Right forelimb (tissue), 1 donor: Measurements from ENCODE around the gene HHIP.

ENCODE experiments used
- DNase-seq: peaks from one replicate; pipeline ENCODE4 v3.0.0-alpha.2; 2018

The HHIP gene

DNA sequence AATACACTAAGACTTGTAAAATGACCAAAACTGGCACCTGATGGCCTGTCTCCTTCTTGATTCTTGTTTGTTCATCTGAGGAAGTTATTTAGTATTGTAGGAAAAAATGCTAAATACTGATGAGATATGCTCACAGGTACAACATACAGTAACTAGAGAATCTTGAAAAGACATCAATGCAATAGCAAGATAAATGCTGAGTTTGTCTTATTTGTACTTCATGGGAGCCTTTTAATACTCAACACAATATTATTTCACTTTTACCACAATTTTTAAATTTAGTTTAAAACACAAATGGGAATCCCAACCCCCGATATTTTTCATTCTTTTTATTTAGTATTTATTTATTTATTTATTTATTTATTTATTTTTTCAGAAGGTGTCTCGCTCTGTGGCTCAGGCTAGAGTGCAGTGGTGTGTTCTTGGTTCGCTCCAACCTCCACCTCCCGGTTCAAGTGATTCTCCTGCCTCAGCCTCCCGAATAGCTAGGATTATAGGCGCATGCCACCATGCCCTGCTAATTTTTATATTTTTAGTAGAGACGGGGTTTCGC, 12.1 kb downstream of the HHIP start:
- DNase-seq = no peak

DNA sequence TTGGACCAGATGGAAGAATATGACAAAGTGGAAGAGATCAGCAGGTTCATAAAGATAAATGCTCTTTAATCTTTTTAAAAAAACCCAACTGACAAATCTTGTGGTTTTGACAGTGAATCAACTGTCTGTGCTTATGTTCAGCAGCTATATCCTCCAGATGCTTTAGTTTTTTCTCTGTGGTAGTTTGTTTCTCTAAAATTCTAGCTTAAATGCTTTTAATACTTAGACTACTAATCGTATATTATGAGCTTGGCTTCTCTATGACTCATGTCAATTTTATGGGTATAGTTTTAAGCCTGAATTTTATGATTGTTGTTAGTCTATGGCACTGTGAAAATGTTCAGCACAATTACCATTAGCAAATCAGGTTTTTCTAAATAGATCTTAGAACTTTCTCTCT, 12.9 kb downstream of the HHIP start:
- no peak for DNase-seq

DNA sequence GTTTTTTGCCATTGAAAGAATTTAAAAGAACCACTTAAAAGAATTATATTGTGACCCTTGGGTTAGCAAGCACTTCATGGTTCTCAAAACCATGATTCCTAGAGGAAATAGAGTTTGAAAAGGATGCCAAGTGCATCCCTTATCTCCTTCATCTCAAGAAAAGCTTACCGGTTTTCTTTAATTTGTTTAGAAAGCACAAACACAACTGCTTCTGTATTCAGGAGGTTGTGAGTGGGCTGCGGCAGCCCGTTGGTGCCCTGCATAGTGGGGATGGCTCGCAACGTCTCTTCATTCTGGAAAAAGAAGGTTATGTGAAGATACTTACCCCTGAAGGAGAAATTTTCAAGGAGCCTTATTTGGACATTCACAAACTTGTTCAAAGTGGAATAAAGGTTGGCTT, 13.5 kb downstream of the HHIP start:
- no peak for DNase-seq

DNA sequence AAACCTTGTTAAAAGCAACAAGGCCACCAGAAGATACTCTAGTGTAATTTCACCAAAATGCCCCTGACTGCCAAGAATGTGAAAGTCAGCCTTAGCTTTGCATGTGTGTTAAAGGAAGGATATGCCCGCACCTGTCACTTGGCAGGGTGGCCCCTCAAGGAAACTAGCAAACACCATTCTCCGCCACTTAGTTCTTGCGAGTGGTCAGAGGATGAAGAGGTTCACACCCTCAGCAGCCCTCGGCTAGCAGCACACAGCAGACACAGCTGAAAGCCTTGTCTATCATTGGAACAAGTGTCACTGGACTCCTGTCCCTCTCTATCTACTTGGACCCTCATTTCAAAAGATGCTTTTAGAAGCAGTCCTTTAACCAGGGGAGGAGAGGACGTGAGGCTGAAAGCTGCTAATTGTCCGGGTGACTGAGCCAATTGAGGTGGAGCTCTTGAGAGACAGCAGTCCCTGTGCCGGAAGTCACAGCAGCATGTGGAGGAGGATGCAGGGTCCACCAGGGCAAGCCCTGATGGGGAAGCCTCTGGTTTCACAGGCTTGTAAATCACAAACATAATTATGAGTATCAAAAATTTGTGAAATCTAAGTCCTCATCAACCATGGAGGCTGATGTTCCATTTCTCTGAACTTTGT, 18.0 kb downstream of the HHIP start:
- no peak for DNase-seq

DNA sequence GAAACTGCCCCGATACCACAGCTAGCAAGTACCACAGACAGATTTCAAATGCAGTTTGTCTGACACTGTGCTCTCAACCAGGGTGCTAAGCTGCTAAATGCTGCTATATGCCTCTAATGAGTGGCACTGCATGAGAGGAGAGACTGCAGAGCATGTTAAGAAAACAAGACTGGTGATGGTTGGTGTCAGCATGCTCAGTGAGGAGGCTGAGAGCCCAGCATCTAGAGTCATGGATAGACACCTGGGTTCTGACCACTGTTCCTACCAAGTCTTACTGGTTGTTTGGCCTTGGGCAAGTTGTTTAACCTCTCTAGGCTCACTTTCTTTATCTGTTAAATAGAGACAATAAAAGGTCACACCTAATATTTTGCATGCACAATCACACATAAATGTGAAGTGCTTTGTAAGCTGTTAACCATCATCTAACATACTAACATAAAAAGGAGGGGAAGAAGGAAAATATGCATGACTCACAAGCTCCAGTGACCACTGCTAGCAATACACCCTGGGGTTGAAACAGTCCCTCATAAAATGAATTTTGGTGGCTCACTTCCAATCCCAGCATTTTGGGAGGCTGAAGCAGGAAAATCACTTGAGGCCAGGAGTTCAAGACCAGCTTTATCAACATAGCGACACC, 20.7 kb downstream of the HHIP start:
- no peak for DNase-seq

DNA sequence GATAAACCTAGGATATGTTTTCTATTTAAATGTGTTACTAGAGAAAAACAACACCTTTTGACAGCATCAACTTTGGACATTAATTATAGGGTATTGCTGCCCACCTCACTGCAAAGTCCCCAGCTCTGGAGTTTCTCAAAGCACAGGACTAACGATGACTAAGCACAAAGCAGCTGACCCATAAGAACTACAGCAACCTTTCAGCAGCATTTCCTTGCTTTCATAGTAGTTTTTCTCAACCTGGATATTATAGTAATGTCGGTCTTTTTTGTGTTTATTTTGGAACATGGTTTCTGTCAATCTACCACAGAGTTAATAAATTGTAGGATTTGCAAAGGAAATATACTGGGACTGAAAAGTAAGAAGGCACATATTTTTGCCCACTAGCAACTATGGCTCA, 21.5 kb downstream of the HHIP start:
- no peak for DNase-seq

DNA sequence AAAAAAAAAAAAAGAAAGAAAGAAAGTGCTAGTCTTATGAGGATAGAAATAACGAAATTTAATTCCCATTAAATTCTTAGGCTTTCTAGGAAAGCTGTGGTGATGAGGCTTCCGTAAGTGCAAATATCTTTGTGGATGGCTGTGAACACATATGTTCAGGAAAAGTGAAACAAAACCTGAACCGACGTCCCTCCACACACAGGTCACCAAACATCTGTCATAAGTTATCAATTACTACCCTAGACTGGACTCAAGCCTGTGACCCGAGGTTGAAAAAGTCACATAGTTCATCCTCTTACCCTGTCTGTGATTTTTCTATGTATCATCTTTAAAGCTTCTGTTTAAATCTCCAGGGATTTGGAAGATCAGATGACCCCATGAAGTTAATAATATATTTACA, 24.8 kb downstream of the HHIP start:
- no peak for DNase-seq

DNA sequence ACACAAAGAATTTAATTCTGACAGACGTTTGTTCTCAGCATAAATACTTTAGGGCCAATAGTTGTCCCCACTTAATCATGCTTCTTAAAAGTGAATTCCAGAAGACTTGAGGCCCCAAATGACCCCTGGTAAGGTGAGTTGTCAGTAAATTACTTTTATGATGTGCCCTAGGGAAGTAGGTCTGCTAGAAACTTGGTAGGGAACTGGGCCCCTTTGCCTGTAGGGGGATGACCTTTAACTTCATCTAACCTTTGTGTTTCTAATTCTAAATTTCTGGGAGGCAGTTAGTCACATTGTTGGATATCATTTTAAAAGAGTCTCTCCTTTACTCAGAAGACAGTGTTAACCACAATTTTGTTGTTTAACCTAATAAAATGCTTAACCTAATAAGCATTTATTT, 28.8 kb downstream of the HHIP start:
- DNase-seq = no peak

DNA sequence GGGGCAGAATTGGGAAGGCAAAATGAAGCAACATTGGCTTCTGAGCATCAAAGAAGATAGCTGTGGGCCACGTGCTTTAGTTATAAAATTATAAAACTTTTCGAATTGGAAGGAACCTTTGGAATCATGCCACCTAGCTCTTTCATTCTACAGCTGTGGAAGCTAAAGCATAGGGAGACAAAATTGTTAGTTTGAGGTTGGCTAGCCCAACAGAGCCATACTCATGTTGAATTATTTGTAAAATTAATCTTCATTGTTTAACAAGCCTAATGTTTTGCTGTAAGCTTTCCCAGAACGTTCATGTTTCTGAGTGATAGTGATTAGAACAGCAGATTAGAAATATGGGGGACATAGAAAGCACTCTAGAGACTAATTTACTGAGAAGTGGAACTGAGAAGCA, 35.9 kb downstream of the HHIP start:
- no peak for DNase-seq

DNA sequence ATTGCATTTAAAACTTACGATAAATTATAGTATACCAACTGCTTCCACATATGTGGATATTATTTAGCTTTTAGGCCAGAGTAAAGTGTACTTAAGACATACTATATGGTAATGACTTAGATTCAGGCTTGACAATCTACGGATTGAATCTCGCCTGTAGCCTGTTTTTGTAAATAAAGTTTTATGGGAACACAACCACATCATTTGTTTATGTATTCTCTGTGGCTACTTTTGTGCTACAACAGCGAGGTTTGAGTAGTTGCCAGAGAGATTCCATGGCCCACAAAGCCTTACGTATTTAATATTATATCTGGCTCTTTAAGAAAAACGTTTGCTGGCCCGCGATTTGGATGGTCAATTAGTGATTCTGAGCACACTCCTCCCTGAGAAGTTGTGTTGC, 37.6 kb downstream of the HHIP start:
- DNase-seq = no peak

DNA sequence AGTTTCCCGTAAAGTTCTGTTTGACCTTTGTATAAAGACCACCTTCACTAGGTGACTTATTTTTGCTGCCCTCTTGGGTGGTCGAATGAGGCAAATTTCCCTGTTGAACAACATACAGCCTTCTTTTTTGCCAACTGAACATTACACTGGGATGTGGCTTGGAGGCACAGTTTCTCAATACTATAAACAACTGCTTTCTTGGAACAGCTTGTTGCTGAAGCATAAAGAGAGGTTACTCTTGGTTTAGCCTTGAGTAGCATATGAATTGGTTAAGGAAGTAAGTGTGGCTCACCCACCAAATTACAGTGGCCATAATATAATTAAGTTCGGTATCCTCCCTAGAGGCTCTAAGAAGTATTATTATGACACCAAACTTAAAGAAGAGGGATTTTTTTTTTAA, 40.0 kb downstream of the HHIP start:
- no peak for DNase-seq

DNA sequence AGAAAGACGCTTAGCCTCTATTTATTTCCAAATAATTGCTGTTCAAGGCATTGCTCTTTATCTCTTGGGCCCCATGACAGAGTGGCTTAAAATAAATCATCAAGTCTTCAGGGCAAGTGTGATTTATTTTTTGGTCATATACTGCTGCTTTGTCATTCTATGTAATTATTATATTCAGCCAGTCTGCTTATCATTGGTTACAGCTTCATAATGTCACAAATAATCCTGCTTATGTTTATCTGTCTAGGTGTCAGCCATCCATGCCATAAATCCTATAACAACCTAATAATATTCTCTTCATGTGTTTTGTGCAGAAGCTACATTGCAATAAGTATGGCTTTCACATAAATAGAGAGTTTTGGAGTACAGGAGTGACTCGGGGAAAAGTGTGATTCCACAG, 41.0 kb downstream of the HHIP start:
- DNase-seq = no peak

DNA sequence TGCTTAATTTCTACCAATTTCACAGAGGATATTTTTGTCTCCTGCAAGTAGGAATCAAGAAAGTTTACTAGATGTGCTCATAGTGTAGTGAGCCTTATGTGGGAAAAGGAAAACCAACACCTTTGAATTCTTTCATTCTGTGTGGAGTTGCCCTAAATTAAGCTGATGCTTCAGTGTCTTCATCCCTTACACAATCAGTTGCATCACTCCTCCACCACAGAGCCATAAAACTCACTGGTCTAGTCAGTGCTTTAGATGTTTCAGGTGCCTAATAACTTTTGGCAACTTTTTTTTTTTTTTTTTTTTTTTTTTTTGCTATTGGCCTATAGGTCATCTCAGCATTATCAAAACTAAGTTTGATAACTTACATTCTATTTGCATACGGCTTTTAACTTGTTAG, 41.5 kb downstream of the HHIP start:
- no peak for DNase-seq

DNA sequence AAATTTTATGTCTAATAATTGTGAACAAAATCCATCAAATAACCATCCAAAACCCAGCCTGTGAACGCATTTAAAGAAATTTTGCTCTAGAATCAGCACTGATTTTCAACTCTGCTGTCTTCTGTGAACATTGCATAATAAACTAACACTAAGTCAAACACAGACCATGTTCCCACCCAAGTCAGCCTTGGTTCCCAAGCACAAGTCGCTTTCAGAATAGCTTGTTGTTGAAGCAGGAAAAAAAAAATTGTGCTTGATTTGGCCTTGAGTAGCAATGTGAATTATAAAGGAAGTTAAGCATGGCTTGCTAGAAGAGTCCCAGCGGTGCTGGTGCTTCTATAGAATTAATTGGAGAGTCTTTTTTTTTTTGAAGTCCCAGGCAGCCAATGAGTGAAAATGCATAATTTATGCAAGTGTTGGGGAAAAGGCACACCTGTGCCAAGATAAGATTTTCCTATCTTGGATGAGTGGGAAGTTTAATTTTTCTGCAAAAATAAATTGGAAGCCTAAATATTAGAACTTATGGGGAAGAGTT, 42.1 kb downstream of the HHIP start:
- no peak for DNase-seq

DNA sequence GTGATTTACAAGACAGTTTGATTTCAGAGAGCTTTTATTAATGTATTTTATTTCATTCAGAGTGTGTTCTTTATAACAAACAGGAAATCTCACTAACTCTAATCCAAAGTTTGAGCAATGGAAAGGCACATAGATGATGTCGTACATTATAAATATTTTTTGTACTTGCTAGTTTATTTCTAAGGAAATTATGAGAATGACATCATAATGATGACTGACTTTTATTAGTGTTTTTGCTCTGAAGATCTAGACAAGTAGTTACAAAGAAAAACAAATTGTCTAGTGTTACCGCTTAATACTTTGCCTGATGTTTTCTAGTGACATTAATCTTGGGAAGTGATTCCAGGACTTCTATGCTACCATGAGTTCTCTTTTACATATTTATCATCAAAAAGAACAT, 43.2 kb downstream of the HHIP start:
- DNase-seq = no peak

DNA sequence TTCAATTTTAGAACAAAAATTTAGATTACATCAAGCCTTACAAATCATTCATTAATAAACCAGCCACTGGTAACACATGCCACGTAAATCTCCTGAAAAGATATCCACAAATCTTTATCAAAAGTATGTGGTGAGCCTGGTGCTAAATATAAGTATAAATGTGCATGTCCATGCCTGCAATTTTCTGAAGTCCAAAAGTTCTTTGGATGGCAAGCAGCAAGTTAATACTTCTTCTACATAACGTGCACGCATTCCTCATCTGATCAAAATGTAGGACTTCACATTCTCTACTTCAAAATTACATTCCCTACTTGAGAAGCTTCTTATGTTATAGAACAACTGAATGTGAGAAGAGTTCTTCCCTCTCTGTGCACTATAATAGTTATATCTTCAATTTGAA, 49.8 kb downstream of the HHIP start:
- no peak for DNase-seq

DNA sequence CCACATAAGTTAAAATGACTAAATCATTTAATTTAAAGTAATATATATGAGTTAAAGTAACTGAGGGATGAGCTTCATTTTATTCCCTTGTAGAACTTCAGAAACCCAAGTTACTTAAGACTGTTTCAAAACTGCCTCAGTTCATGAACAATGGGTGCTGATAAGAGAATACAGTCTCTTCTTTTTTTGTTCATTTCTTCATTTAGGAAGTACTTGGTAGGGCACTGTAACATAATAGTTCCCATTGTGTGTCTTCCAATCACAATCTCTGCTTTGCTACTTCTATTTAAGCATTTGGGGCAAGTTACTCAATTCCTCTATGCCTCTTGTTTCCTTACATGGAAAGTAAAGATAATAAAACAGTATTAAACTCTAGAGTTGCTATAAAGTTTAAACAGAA, 50.4 kb downstream of the HHIP start:
- no peak for DNase-seq

DNA sequence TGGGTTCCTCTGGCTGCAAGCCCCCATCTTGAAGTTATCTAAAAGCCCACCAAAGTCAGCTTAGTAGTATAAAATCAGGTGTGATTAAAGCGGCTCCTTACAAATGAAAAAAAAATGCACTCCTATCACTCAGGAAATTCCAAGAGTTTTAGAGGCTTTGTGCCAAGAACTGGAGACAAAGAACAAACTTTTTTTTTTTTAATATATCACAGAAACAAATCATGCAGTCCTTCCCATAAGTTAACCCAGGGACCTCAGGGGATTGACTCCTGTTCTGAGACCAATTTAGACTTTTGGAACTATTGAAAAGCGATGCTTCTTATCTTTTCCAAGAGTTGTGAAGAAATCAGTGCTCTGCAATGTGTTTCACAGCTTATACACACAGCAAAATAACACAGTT, 53.6 kb downstream of the HHIP start:
- DNase-seq = no peak

DNA sequence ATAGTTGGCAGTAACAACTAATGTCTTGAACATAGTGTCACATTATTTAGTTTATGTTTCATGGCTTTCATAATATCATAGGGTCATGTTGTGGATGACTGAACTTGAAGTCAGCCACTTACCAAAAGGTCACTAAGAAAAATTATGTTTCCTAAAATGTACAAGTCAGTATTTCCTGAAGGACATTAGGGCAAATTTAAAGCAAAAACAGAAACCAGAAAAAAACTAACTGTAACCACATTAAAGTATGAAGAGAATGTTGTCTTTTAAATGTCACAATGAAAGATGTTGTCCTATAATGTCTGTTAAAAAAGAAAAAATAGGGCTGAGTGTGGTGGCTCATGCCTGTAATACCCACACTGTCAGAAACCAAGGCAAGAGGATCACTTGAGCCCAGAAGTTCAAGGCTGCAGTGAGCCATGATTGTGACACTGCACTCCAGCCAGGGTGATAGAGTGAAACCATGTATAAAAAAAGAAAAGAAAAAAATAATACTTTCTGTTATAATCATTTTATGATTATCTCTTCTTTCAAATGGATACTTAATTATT, 55.8 kb downstream of the HHIP start:
- DNase-seq = no peak

DNA sequence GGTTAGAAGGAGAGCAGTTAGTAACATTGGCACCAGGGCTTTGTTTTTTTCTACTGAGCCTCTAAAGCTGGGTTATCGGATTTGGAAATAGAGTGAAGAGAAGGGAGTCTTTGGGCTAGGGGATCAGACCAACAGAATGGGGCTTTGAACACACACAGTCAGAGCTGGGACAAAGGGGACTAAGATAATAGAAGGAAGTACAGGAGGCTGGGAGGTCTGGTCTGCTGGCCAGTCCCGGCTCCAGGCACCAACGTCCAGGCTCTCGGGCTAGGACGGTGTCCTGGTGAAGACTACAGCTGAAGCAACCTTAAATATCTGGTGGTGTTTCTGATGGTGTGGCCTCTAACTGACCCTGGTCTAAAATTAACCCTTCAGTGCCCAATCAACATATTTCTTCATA, 57.5 kb downstream of the HHIP start:
- DNase-seq = no peak

DNA sequence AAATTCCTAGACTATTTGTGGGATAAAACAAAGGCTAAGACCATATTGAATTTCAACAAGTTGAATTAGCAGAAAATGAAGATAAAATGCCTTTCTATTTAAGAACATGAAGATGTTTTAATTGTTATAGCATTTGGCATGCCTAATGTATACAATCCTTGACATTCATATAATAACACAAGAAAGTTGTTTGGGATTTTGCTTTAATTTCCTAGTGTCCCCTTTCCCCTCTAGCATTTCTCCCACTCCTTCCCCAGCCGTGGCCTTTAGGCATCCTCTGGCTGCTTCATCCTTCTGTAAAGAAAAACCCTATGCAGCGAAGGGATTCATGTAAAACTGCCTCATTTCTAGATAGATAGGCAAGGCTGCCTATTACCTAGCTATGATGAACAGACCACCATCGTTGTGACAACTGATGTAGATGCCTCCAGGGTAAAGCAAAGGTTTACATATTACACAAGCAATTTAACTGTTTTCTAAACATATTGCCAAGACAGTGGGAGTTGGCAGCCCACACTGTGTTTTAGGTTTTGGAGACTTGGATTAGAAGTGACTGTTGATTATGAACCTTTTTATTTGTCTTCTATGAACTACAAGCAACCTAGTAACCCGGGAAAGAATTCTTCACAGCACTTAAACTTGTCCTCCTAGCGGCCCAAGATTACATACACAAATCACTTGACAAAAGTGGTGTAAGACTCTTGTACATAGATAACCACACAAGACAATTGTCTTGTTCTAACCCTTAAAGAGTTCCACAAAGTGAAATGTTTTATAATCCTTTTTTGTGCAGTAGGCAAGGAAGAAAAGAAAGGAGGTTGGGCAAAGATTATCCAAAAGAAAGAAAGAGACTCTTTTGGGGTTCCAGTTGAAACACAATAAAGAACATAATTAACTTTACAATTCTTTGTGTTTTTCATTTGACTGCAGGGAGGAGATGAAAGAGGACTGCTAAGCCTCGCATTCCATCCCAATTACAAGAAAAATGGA, 59.9 kb downstream of the HHIP start:
- no peak for DNase-seq

DNA sequence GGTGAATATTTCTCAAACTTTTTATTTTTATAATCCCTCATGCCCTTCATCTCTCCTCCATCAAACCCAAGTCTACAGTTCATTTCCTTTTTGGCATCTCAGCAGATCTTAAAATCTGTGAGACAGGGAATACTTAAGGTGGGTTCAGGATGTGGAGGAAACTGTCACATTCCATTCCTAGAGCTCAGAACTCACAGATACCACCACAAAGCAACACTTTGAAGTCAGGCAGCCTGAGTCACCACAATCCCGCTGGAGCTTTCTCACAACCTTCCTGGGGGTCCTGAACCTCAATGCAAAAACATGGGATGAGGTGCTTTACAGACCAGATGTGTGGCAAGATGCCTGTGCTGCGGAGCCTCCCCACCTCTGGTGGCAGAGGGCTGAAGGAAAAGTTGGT, 63.2 kb downstream of the HHIP start:
- no peak for DNase-seq
